K562 (cell line): Measurements from ENCODE around the gene TMEM203. TPM values are rescaled to one million over a fixed set of nuclear protein-coding genes. Genes with fewer than 3 reads are reported as not detected.
A peak's percentile ranks its signal among the peaks of the same experiment; 100 is the strongest.

Experiments
- DMBX1 ChIP-seq: fragments of 250-450 bp; sonication (Bioruptor Pico); IDR thresholded peaks from 2 replicates; pipeline ENCODE4 v1.8.0; 2022; ENCODE audit warnings: inconsistent platforms, mild to moderate bottlenecking, moderate library complexity, borderline replicate concordance
- L3MBTL2 ChIP-seq: fragments of 450-650 bp; IDR thresholded peaks from 2 replicates; pipeline ENCODE4 v1.6.1; 2016; ENCODE audit warnings: mild to moderate bottlenecking, moderate library complexity
- MGA ChIP-seq: fragments of 450-650 bp; IDR thresholded peaks from 2 replicates; pipeline ENCODE4 v1.6.1; 2016; ENCODE audit warnings: mild to moderate bottlenecking, moderate library complexity
- ZKSCAN8 ChIP-seq: fragments of 200-800 bp; sonication (Bioruptor generic); IDR thresholded peaks from 2 replicates; pipeline ENCODE4 v1.6.1; 2016; ENCODE audit warnings: missing genetic modification characterization, missing compliant biosample characterization
- polyA plus RNA-seq, 8 experiments: library from polyadenylated mRNA; depleted of rRNA in 4 of 8; stranded (reverse) in 5 of 8; unstranded in 3 of 8; fragments of >200 nt; fragmentation: Nextera tagmentation in 2 of 8; fragmentation: Illumina TruSeq in 1 of 8; extraction: Ambion mirVana in 2 of 8; extraction: Trizol in 1 of 8; gene quantifications; 2 replicates each; pipeline versions ENCODE4 v1.2.1 to v1.2.3, GENCODE V29; 2011 to 2014; ENCODE audit warnings: inconsistent platforms in 1 of 8, missing spikeins in 1 of 8
- total RNA-seq, 7 experiments: library from RNA; depleted of rRNA in 6 of 7; stranded (reverse); fragments of >200 nt in 6 of 7; fragmentation: Illumina TruSeq in 2 of 7; extraction: Trizol in 2 of 7; gene quantifications; 2 replicates each; pipeline versions ENCODE4 v1.2.1 to v1.2.3, GENCODE V29; 2011 to 2021; ENCODE audit warnings: low replicate concordance in 1 of 7

TMEM203 gene
- total and polyA plus RNA-seq, 9 of the 15 experiments (the other 6 are each of a cell fraction or from before 2014, with no cell fraction given): 8.8 to 59.5 (median 37.6) TPM

DNA sequence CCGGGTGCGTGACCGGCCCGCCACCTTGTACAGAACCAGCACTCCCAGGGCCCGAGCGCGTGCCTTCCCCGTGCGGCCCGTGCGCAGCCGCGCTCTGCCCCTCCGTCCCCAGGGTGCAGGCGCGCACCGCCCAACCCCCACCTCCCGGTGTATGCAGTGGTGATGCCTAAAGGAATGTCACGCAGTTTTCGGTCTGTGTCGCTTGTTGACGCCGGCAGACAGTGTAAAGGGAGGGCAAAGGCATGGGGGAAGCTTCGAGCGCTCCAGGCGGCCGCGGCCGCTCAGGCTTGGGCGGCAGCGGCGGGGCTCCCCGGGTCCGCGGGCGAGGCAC lies 36.9 kb downstream of the TMEM203 start (continued):
- TF ChIP-seq MGA: peak; percentile 40; the same call in 1 of the 2 replicates
- TF ChIP-seq L3MBTL2: 0 out of 2 replicates have a peak, but pooled peaks have one; percentile 18
- TF ChIP-seq DMBX1 (CRISPR knock-in tag): no peak
- TF ChIP-seq ZKSCAN8 (CRISPR knock-in tag): peak; percentile 97
